K562 (cell line): Measurements from ENCODE around the gene TMEM100. TPM values are rescaled to one million over a fixed set of nuclear protein-coding genes. Genes with fewer than 3 reads are reported as not detected.
A peak's percentile ranks its signal among the peaks of the same experiment; 100 is the strongest.

Experiments
- ADNP ChIP-seq: fragments of 200-800 bp; sonication (Bioruptor generic); IDR thresholded peaks from 2 replicates; pipeline ENCODE4 v1.6.1; 2016; ENCODE audit warnings: missing genetic modification characterization, missing compliant biosample characterization
- CBX3 ChIP-seq, 2 experiments: IDR thresholded peaks; 1 replicate in 1 of 2; 2 replicates in 1 of 2; pipeline ENCODE4 v1.6.1; 2012; ENCODE audit warnings: inconsistent platforms in 2 of 2, low read length in 2 of 2, borderline replicate concordance in 1 of 2, control low read depth in 1 of 2
- FOXA3 ChIP-seq, 2 experiments: fragments of 450-650 bp in 1 of 2; sonication (generic) in 1 of 2; formaldehyde crosslinking; IDR thresholded peaks in 1 of 2; conservative IDR thresholded peaks in 1 of 2; 2 replicates each; pipeline versions ENCODE4 v1.4.0 to v1.8.0; 2020 to 2022; ENCODE audit warnings: mild to moderate bottlenecking in 2 of 2, missing genetic modification reagents in 1 of 2
- GABPB2 ChIP-seq: fragments of 250-450 bp; sonication (Bioruptor Pico); conservative IDR thresholded peaks from 2 replicates; pipeline ENCODE4 v1.5.1; 2021; ENCODE audit warnings: mild to moderate bottlenecking
- HDAC8 ChIP-seq: fragments of 450-650 bp; IDR thresholded peaks from 2 replicates; pipeline ENCODE4 v1.6.1; 2016; ENCODE audit warnings: mild to moderate bottlenecking, missing genetic modification characterization, moderate library complexity, missing compliant biosample characterization
- KAT2B ChIP-seq: IDR thresholded peaks from one replicate; pipeline ENCODE4 v1.6.1; 2012; ENCODE audit warnings: low read depth, mild to moderate bottlenecking, control low read depth, inconsistent platforms, low read length, moderate library complexity
- KLF10 ChIP-seq: fragments of 250-450 bp; sonication (Bioruptor Pico); IDR thresholded peaks from 2 replicates; pipeline ENCODE4 v1.6.1; 2021; ENCODE audit warnings: matching md5 sums
- MCM7 ChIP-seq, 2 experiments: fragments of 450-650 bp; IDR thresholded peaks; 2 replicates each; pipeline ENCODE4 v1.6.1; 2016 to 2018
- POLR2G ChIP-seq: fragments of 200-400 bp; formaldehyde crosslinking; IDR thresholded peaks from 2 replicates; pipeline ENCODE4 v1.6.1; 2017; ENCODE audit warnings: low read depth, mild to moderate bottlenecking, antibody characterized with exemption, low read length, moderate library complexity
- SMAD4 ChIP-seq: fragments of 250-450 bp; sonication (Bioruptor Pico); conservative IDR thresholded peaks from 2 replicates; pipeline ENCODE4 v1.8.0; 2021; ENCODE audit warnings: inconsistent platforms, mild to moderate bottlenecking, moderate library complexity
- TEAD1 ChIP-seq, 2 experiments: fragments of 450-650 bp in 1 of 2; sonication (generic) in 1 of 2; formaldehyde crosslinking; IDR thresholded peaks; 2 replicates each; pipeline versions ENCODE4 v1.4.0 to v1.8.0; 2020 to 2022; ENCODE audit warnings: mild to moderate bottlenecking in 2 of 2, missing genetic modification reagents in 1 of 2
- ZNF444 ChIP-seq: fragments of 250-450 bp; sonication (Bioruptor Pico); IDR thresholded peaks from 2 replicates; pipeline ENCODE4 v1.4.0; 2020; ENCODE audit warnings: mild to moderate bottlenecking, moderate library complexity
- polyA plus RNA-seq, 8 experiments: library from polyadenylated mRNA; depleted of rRNA in 4 of 8; stranded (reverse) in 5 of 8; unstranded in 3 of 8; fragments of >200 nt; fragmentation: Nextera tagmentation in 2 of 8; fragmentation: Illumina TruSeq in 1 of 8; extraction: Ambion mirVana in 2 of 8; extraction: Trizol in 1 of 8; gene quantifications; 2 replicates each; pipeline versions ENCODE4 v1.2.1 to v1.2.3, GENCODE V29; 2011 to 2014; ENCODE audit warnings: inconsistent platforms in 1 of 8, missing spikeins in 1 of 8
- total RNA-seq, 7 experiments: library from RNA; depleted of rRNA in 6 of 7; stranded (reverse); fragments of >200 nt in 6 of 7; fragmentation: Illumina TruSeq in 2 of 7; extraction: Trizol in 2 of 7; gene quantifications; 2 replicates each; pipeline versions ENCODE4 v1.2.1 to v1.2.3, GENCODE V29; 2011 to 2021; ENCODE audit warnings: low replicate concordance in 1 of 7
- TF ChIP-seq, protein P1 (sequence below), 2 experiments: fragments of 450-650 bp in 1 of 2; sonication (generic) in 1 of 2; formaldehyde crosslinking in 1 of 2; IDR thresholded peaks in 1 of 2; conservative IDR thresholded peaks in 1 of 2; 2 replicates each; pipeline versions ENCODE4 v1.6.1 to v1.8.1; 2016 to 2023; ENCODE audit warnings: mild to moderate bottlenecking in 2 of 2, moderate library complexity in 2 of 2, inconsistent platforms in 1 of 2, missing genetic modification reagents in 1 of 2
- TF ChIP-seq, protein P2 (sequence below): fragments of 450-650 bp; IDR thresholded peaks from 2 replicates; pipeline ENCODE4 v1.6.1; 2017; ENCODE audit warnings: antibody characterized with exemption
- TF ChIP-seq, protein P3 (sequence below): fragments of 250-450 bp; sonication (Bioruptor Pico); IDR thresholded peaks from 2 replicates; pipeline ENCODE4 v1.8.0; 2021; ENCODE audit warnings: mild to moderate bottlenecking, moderate library complexity
- TF ChIP-seq, protein P4 (sequence below): fragments of 450-650 bp; formaldehyde crosslinking; IDR thresholded peaks from 2 replicates; pipeline ENCODE4 v1.4.0; 2022; ENCODE audit warnings: mild to moderate bottlenecking, moderate library complexity
- TF ChIP-seq, protein P5 (sequence below): sonication (generic); formaldehyde crosslinking; IDR thresholded peaks from 2 replicates; pipeline ENCODE4 v1.8.0; 2023; ENCODE audit warnings: mild to moderate bottlenecking, missing genetic modification reagents
- TF ChIP-seq, protein P6 (sequence below): fragments of 450-650 bp; formaldehyde crosslinking; IDR thresholded peaks from 2 replicates; pipeline ENCODE4 v1.4.0; 2020; ENCODE audit warnings: mild to moderate bottlenecking, moderate library complexity

Gene TMEM100
- total and polyA plus RNA-seq, 9 of the 15 experiments (the other 6 are each of a cell fraction or from before 2014, with no cell fraction given), result 0.12 to 0.50 (median 0.19) TPM

DNA sequence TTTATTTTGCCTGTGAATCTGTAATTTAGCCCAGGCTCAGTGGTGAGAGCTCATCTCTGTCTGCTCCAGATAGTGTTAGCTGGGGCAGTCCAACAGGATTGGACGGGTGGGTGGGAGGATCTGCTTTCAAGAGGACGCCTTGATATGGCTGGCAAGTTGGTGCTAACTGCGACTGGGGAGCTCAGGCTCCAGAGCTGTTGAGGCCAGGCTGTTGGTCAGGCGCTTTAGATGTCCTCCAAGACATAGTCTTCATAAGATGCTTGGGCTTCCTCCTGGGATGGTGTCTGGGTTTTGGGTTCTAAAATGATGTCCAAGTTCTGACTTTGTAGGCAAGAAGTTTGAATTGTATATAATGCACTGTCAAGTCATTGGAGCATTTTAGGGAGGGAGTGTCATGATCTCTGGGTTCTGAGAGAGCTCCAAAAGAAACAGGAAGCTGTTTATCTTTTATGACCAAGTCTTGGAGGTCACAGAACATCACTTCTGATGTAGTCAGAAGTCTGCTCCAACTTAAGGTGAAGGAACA, 15.4 kb upstream of the TMEM100 start (continued):
- TF ChIP-seq, protein P1, sequence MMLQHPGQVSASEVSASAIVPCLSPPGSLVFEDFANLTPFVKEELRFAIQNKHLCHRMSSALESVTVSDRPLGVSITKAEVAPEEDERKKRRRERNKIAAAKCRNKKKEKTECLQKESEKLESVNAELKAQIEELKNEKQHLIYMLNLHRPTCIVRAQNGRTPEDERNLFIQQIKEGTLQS (IDR thresholded peaks at IDR 0.05), result no peak; the same call in 1 of the 2 replicates
- TF ChIP-seq, protein P1 (CRISPR knock-in tag; conservative IDR thresholded peaks at IDR 0.05), result no peak
- TF ChIP-seq POLR2G, result peak; percentile 31; the same call in 1 of the 2 replicates
- TF ChIP-seq SMAD4 (CRISPR knock-in tag), result peak; percentile 76
- no peak for TF ChIP-seq TEAD1 (CRISPR knock-in tag; IDR thresholded peaks at IDR 0.05)
- TF ChIP-seq CBX3 (IDR thresholded peaks at IDR 0.05; ENCODE audit: borderline replicate concordance in 1 of 2, low read length in 2 of 2), result peak in 1 of 2 experiments; percentile 54; a peak in 1 of 3 replicates
- no peak for TF ChIP-seq HDAC8 (tag)
- TF ChIP-seq MCM7 (IDR thresholded peaks at IDR 0.05), result no peak
- TF ChIP-seq KAT2B, result no peak
- TF ChIP-seq, protein P2, sequence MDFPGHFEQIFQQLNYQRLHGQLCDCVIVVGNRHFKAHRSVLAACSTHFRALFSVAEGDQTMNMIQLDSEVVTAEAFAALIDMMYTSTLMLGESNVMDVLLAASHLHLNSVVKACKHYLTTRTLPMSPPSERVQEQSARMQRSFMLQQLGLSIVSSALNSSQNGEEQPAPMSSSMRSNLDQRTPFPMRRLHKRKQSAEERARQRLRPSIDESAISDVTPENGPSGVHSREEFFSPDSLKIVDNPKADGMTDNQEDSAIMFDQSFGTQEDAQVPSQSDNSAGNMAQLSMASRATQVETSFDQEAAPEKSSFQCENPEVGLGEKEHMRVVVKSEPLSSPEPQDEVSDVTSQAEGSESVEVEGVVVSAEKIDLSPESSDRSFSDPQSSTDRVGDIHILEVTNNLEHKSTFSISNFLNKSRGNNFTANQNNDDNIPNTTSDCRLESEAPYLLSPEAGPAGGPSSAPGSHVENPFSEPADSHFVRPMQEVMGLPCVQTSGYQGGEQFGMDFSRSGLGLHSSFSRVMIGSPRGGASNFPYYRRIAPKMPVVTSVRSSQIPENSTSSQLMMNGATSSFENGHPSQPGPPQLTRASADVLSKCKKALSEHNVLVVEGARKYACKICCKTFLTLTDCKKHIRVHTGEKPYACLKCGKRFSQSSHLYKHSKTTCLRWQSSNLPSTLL, result peak; percentile 79; the same call in 1 of the 2 replicates
- TF ChIP-seq, protein P3, sequence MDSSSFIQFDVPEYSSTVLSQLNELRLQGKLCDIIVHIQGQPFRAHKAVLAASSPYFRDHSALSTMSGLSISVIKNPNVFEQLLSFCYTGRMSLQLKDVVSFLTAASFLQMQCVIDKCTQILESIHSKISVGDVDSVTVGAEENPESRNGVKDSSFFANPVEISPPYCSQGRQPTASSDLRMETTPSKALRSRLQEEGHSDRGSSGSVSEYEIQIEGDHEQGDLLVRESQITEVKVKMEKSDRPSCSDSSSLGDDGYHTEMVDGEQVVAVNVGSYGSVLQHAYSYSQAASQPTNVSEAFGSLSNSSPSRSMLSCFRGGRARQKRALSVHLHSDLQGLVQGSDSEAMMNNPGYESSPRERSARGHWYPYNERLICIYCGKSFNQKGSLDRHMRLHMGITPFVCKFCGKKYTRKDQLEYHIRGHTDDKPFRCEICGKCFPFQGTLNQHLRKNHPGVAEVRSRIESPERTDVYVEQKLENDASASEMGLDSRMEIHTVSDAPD (CRISPR knock-in tag), result no peak
- TF ChIP-seq, protein P4, sequence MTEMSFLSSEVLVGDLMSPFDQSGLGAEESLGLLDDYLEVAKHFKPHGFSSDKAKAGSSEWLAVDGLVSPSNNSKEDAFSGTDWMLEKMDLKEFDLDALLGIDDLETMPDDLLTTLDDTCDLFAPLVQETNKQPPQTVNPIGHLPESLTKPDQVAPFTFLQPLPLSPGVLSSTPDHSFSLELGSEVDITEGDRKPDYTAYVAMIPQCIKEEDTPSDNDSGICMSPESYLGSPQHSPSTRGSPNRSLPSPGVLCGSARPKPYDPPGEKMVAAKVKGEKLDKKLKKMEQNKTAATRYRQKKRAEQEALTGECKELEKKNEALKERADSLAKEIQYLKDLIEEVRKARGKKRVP (CRISPR knock-in tag), result no peak
- no peak for TF ChIP-seq ZNF444
- no peak for TF ChIP-seq GABPB2
- no peak for TF ChIP-seq KLF10 (CRISPR knock-in tag)
- no peak for TF ChIP-seq FOXA3 (CRISPR knock-in tag; conservative IDR thresholded peaks at IDR 0.05 in 1 of 2, IDR thresholded peaks at IDR 0.05 in 1 of 2)
- TF ChIP-seq, protein P5, sequence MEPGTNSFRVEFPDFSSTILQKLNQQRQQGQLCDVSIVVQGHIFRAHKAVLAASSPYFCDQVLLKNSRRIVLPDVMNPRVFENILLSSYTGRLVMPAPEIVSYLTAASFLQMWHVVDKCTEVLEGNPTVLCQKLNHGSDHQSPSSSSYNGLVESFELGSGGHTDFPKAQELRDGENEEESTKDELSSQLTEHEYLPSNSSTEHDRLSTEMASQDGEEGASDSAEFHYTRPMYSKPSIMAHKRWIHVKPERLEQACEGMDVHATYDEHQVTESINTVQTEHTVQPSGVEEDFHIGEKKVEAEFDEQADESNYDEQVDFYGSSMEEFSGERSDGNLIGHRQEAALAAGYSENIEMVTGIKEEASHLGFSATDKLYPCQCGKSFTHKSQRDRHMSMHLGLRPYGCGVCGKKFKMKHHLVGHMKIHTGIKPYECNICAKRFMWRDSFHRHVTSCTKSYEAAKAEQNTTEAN (CRISPR knock-in tag), result no peak
- TF ChIP-seq, protein P6, sequence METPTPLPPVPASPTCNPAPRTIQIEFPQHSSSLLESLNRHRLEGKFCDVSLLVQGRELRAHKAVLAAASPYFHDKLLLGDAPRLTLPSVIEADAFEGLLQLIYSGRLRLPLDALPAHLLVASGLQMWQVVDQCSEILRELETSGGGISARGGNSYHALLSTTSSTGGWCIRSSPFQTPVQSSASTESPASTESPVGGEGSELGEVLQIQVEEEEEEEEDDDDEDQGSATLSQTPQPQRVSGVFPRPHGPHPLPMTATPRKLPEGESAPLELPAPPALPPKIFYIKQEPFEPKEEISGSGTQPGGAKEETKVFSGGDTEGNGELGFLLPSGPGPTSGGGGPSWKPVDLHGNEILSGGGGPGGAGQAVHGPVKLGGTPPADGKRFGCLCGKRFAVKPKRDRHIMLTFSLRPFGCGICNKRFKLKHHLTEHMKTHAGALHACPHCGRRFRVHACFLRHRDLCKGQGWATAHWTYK (CRISPR knock-in tag), result no peak
- TF ChIP-seq ADNP (tag), result no peak
